ENCODE results near the gene NOS1. TPM values are rescaled to one million over a fixed set of nuclear protein-coding genes. Genes with fewer than 3 reads are reported as not detected.

The NOS1 gene
- total and polyA plus RNA-seq, 11 donors: 0.01 to 0.40 (median 0.10) TPM; not detected in 1

DNA sequence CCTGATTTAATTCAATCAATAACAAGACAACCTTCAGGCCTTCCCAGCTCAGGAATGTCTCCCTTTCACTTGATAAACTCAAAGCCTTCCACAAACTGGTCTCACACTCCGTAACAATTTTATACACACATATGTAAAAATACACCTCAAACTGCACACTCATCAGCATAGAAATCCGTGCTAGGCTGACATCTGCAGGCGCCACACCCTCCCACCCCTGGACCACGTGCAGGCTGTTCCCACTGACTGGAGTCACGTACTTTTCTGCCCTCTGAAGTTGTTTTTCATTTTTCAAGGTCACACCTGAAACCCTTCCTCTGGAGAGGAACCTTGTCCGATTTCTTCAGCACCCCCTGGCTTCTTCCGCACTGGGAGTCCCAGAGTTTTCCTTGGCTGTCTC lies 198.8 kb downstream of the NOS1 start:
- H3K4me1 ChIP-seq: peaks cover 0 to 8% (median 0%) of the 10 kb centered on the region in 12 donors
- no peak for DNase-seq
- H3K27me3 ChIP-seq: no peaks in the 10 kb centered on the region
- no peak for ATAC-seq
- 73 to 88% (median 83%) methylated on average over 7 of the region's 7 CpGs for WGBS, 4 donors
- no peak overlapping the region for H3K4me3 ChIP-seq
- H3K9me3 ChIP-seq: no peaks in the 10 kb centered on the region
- no peak for TF ChIP-seq POLR2A (IDR thresholded peaks at IDR 0.05)
- H3K36me3 ChIP-seq: peaks cover 0 to 100% (median 97%) of the 10 kb centered on the region in 9 donors
- intact Hi-C loops (cut with DNase I): no loop called here
- no peak overlapping the region for H3K27ac ChIP-seq

DNA sequence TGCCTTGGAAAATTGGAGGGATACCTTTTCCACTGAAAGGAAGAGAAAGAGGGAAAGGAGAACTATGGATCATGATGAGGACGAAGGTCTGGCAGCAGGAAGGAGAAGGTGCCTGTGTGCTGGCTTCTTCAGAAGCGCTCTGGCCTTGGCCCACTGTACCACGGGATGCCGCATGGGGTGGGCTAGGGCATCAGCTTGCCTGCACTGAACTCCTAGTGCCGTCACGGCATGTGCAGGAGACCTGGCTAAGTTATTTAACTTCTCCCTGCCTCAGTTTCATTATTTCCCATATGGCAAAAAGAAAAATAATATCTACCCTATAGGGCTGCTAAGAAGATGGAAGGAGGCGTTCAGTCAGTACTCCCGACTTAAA lies 199.3 kb downstream of the NOS1 start:
- TF ChIP-seq, protein P1, sequence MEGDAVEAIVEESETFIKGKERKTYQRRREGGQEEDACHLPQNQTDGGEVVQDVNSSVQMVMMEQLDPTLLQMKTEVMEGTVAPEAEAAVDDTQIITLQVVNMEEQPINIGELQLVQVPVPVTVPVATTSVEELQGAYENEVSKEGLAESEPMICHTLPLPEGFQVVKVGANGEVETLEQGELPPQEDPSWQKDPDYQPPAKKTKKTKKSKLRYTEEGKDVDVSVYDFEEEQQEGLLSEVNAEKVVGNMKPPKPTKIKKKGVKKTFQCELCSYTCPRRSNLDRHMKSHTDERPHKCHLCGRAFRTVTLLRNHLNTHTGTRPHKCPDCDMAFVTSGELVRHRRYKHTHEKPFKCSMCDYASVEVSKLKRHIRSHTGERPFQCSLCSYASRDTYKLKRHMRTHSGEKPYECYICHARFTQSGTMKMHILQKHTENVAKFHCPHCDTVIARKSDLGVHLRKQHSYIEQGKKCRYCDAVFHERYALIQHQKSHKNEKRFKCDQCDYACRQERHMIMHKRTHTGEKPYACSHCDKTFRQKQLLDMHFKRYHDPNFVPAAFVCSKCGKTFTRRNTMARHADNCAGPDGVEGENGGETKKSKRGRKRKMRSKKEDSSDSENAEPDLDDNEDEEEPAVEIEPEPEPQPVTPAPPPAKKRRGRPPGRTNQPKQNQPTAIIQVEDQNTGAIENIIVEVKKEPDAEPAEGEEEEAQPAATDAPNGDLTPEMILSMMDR (IDR thresholded peaks at IDR 0.05): no peak
- no peak for TF ChIP-seq POLR2A (IDR thresholded peaks at IDR 0.05)
- DNase-seq (no peak), ATAC-seq (no peak)
- H3K27ac ChIP-seq: no peak overlapping the region
- no peak overlapping the region for H3K4me3 ChIP-seq
- no peaks in the 10 kb centered on the region for H3K9me3 ChIP-seq
- H3K36me3 ChIP-seq: peaks cover 0 to 100% (median 97%) of the 10 kb centered on the region in 9 donors
- 94 to 96% (median 95%) methylated on average over 8 of the region's 8 CpGs for WGBS, 4 donors
- peaks cover 0 to 7% (median 0%) of the 10 kb centered on the region in 12 donors for H3K4me1 ChIP-seq
- H3K27me3 ChIP-seq: no peaks in the 10 kb centered on the region
- intact Hi-C loops (cut with DNase I): no loop called here

DNA sequence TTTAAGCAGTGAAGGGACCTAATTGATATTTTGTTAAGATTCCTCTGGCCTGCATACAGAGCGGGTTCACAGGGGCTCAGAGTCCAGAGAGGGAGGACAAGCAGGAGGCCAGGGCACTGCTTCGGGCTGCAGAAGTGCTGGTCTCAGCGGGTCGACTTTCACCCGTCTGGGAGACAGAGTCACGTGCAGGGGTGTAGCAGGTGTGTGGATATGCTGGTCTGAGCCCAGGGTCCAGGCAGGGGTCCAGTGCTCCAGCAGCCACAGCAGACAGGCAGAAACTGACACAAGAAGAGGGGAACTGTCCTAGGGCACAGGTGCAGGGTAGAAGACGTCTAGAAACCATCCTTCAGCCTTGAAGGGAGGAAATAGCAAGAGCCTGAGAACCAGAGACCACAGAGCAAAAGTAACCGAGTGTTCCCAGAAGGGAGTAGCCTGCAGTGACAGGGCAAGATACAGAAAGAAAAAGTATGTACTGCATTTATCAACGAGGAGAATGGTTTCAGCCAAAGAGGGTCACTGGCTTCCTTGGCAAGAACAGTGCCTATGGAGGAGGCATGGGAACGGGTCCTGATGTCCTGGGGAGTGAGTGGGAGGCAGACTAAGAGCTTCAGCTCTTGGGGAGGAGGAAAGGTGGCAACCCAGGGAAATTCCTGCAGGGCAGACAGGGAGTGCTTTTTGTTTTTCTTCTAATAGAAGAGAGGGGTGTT lies 199.8 kb downstream of the NOS1 start:
- DNase-seq: no peak
- no peak overlapping the region for H3K27ac ChIP-seq
- H3K27me3 ChIP-seq: no peaks in the 10 kb centered on the region
- H3K4me1 ChIP-seq: peaks cover 0 to 2% (median 0%) of the 10 kb centered on the region in 12 donors
- no peaks in the 10 kb centered on the region for H3K9me3 ChIP-seq
- no peak for ATAC-seq
- peaks cover 0 to 100% (median 97%) of the 10 kb centered on the region in 9 donors for H3K36me3 ChIP-seq
- H3K4me3 ChIP-seq: no peak overlapping the region
- intact Hi-C loops (cut with DNase I): no loop called here
- TF ChIP-seq, protein P1 (IDR thresholded peaks at IDR 0.05): no peak
- TF ChIP-seq POLR2A (IDR thresholded peaks at IDR 0.05): no peak
- 79 to 83% (median 81%) methylated on average over 10 of the region's 10 CpGs for WGBS, 4 donors

DNA sequence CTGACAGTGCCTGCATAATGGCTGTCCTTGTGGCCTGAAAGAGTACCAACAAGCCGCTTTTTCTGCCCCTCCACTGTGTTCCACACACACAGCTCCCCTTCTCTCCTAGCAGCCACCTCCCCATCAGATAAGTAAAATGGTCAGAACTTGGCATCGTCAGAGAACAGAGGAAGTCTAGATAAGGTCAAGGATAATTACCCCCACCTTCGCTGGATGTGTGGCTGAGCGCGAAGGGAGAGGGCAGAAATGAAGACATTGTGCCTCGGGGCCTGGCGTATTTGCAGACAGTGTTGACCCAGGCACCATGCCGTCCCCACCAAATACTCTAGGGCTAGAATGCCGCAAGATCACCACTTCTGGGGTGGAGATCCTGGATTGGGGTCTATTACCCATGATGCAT lies 201.8 kb downstream of the NOS1 start:
- DNase-seq: no peak
- no peak overlapping the region for H3K27ac ChIP-seq
- peaks cover 0 to 100% (median 97%) of the 10 kb centered on the region in 9 donors for H3K36me3 ChIP-seq
- intact Hi-C loops (cut with DNase I): loop anchor here in 4 of 10 donors (10.0 kb wide), 2 partner anchors 135 to 455 kb away; no protein-coding TSS in a partner anchor
- 86 to 91% (median 88%) methylated on average over 9 of the region's 9 CpGs for WGBS, 4 donors
- no peaks in the 10 kb centered on the region for H3K4me1 ChIP-seq
- TF ChIP-seq, protein P1 (IDR thresholded peaks at IDR 0.05): no peak
- no peak for TF ChIP-seq POLR2A (IDR thresholded peaks at IDR 0.05)
- no peaks in the 10 kb centered on the region for H3K27me3 ChIP-seq
- H3K9me3 ChIP-seq: no peaks in the 10 kb centered on the region
- ATAC-seq: no peak
- no peak overlapping the region for H3K4me3 ChIP-seq
